WTC11 (cell line): ENCODE measurements around the gene CCDC82.

ENCODE experiments used
- ATF1 ChIP-seq: sonication (generic); formaldehyde crosslinking; IDR thresholded peaks from 2 replicates; pipeline ENCODE4 v1.8.1; 2023; ENCODE audit warnings: mild to moderate bottlenecking, moderate library complexity, missing genetic modification reagents
- PRDM15 ChIP-seq: sonication (generic); formaldehyde crosslinking; IDR thresholded peaks from 2 replicates; pipeline ENCODE4 v1.8.0; 2022; ENCODE audit warnings: missing genetic modification reagents

- TF ChIP-seq ATF1 (CRISPR knock-in tag) = no peak
- TF ChIP-seq PRDM15 (CRISPR knock-in tag) = no peak
Measured at GRCh38 chr11:96413408-96413807, 23.7 kb upstream of the CCDC82 start.
